Hepatocyte (in vitro differentiated cells): ENCODE measurements around the gene ABCC6. TPM values are rescaled to one million over a fixed set of nuclear protein-coding genes. Genes with fewer than 3 reads are reported as not detected.

ENCODE experiments used
- DNase-seq: peaks from one replicate; pipeline ENCODE4 v3.0.0-alpha.2; 2016; ENCODE audit warnings: low spot score
- H2AFZ ChIP-seq: fragments of 200-600 bp; sonication (generic); 2 replicates; pipeline ENCODE4 v1.6.0; 2016; ENCODE audit warnings: antibody characterized with exemption, mild to moderate bottlenecking
- H3K27ac ChIP-seq: fragments of 200-600 bp; sonication (generic); 2 replicates; pipeline ENCODE4 v1.5.1; 2016; ENCODE audit warnings: mild to moderate bottlenecking
- H3K27me3 ChIP-seq: fragments of 200-600 bp; sonication (generic); 2 replicates; pipeline ENCODE4 v1.6.1; 2016
- H3K36me3 ChIP-seq: fragments of 200-600 bp; sonication (generic); replicated peaks from 2 replicates; pipeline ENCODE4 v1.5.1; 2016; ENCODE audit warnings: low read depth; ENCODE audit not compliant: insufficient read depth
- H3K4me1 ChIP-seq: fragments of 200-600 bp; sonication (generic); 2 replicates; pipeline ENCODE4 v1.5.1; 2016; ENCODE audit warnings: mild to moderate bottlenecking, moderate library complexity; ENCODE audit not compliant: insufficient read depth
- H3K4me2 ChIP-seq: fragments of 200-600 bp; sonication (generic); 2 replicates; pipeline ENCODE4 v1.6.0; 2016
- H3K4me3 ChIP-seq: fragments of 200-600 bp; sonication (generic); 2 replicates; pipeline ENCODE4 v1.5.1; 2016; ENCODE audit warnings: mild to moderate bottlenecking
- H3K79me2 ChIP-seq: fragments of 200-600 bp; sonication (generic); 2 replicates; pipeline ENCODE4 v1.6.0; 2017; ENCODE audit warnings: mild to moderate bottlenecking
- H3K9me2 ChIP-seq: fragments of 200-600 bp; sonication (generic); replicated peaks from 2 replicates; pipeline ENCODE4 v1.6.0; 2017; ENCODE audit warnings: mild to moderate bottlenecking; ENCODE audit not compliant: insufficient read depth
- H3K9me3 ChIP-seq: fragments of 200-600 bp; sonication (generic); 2 replicates; pipeline ENCODE4 v1.5.1; 2016; ENCODE audit warnings: low read depth, mild to moderate bottlenecking
- H4K20me1 ChIP-seq: fragments of 200-600 bp; sonication (generic); 2 replicates; pipeline ENCODE4 v1.6.0; 2016; ENCODE audit warnings: mild to moderate bottlenecking; ENCODE audit not compliant: insufficient read depth, poor library complexity, severe bottlenecking
- CTCF ChIP-seq: fragments of 200-600 bp; sonication (generic); IDR thresholded peaks from 2 replicates; pipeline ENCODE4 v1.5.1; 2016; ENCODE audit warnings: antibody characterized with exemption, mild to moderate bottlenecking; ENCODE audit not compliant: poor library complexity
- EZH2 ChIP-seq: fragments of 200-600 bp; sonication (generic); IDR thresholded peaks from 2 replicates; pipeline ENCODE4 v1.6.1; 2016; ENCODE audit warnings: antibody characterized with exemption, mild to moderate bottlenecking, borderline replicate concordance
- EZH2phosphoT487 ChIP-seq: fragments of 200-600 bp; sonication (generic); IDR thresholded peaks from one replicate; pipeline ENCODE4 v1.6.1; 2018; ENCODE audit warnings: antibody characterized with exemption, mild to moderate bottlenecking, low read depth, moderate library complexity; ENCODE audit not compliant: unreplicated experiment, severe bottlenecking
- WGBS: methylation state at CpG from one replicate; pipeline ENCODE4 v1.1.6; 2016; ENCODE audit warnings: low lambda C conversion rate; ENCODE audit errors: missing lambda C conversion rate; 5-methylcytosine and 5-hydroxymethylcytosine counted together
- polyA plus RNA-seq: library from polyadenylated mRNA; unstranded; fragments of >200 nt; fragmentation: Nextera tagmentation; extraction: Ambion mirVana; gene quantifications from 2 replicates; pipeline ENCODE4 v1.2.1, GENCODE V29; 2016
- total RNA-seq: library from RNA; depleted of rRNA; stranded (reverse); fragments of >200 nt; gene quantifications from 2 replicates; pipeline ENCODE4 v1.2.3, GENCODE V29; 2014

ABCC6 gene
- total and polyA plus RNA-seq, 2 experiments from 2014 or later, result 41.2 to 46.8 TPM

GRCh38 chr16:16131659-16132058 lies 91.6 kb downstream of the ABCC6 start:
- no peaks in the 10 kb centered on the region for H3K9me2 ChIP-seq
- H3K27ac ChIP-seq, result no peak overlapping the region
- H3K4me3 ChIP-seq, result no peak overlapping the region
- H3K27me3 ChIP-seq, result no peaks in the 10 kb centered on the region
- no peaks in the 10 kb centered on the region for H3K9me3 ChIP-seq
- no peak overlapping the region for H3K4me2 ChIP-seq
- H2AFZ ChIP-seq, result no peak overlapping the region
- no peak for DNase-seq
- H3K36me3 ChIP-seq, result no peaks in the 10 kb centered on the region
- WGBS, result 94% methylated on average over 15 of the region's 15 CpGs
- no peak for TF ChIP-seq EZH2
- TF ChIP-seq CTCF, result no peak
- TF ChIP-seq EZH2phosphoT487, result no peak
- no peaks in the 10 kb centered on the region for H3K79me2 ChIP-seq
- no peaks in the 10 kb centered on the region for H3K4me1 ChIP-seq
- H4K20me1 ChIP-seq, result no peaks in the 10 kb centered on the region

GRCh38 chr16:16131204-16131603 lies 92.1 kb downstream of the ABCC6 start:
- Histone ChIP-seq H3K4me2 (no peak overlapping the region), H3K27ac (no peak overlapping the region), H2AFZ (no peak overlapping the region), H3K9me2 (no peaks in the 10 kb centered on the region), H3K27me3 (no peaks in the 10 kb centered on the region), H4K20me1 (no peaks in the 10 kb centered on the region), H3K36me3 (no peaks in the 10 kb centered on the region), H3K9me3 (no peaks in the 10 kb centered on the region), H3K4me1 (no peaks in the 10 kb centered on the region), H3K4me3 (no peak overlapping the region), H3K79me2 (no peaks in the 10 kb centered on the region)
- WGBS, result 95% methylated on average over 3 of the region's 3 CpGs
- no peak for TF ChIP-seq EZH2
- TF ChIP-seq CTCF, result no peak
- TF ChIP-seq EZH2phosphoT487, result no peak
- no peak for DNase-seq

- Histone ChIP-seq H3K9me3 (no peaks in the 10 kb centered on the region), H2AFZ (no peak overlapping the region)
Observed at GRCh38 chr16:16127469-16128116, 95.7 kb downstream of the ABCC6 start.

More at GRCh38 chr16:16127469-16128116, 95.7 kb downstream of the ABCC6 start:
- Histone ChIP-seq H3K79me2 (no peaks in the 10 kb centered on the region), H3K27ac (no peak overlapping the region), H3K36me3 (no peaks in the 10 kb centered on the region), H3K4me3 (no peak overlapping the region), H3K4me1 (no peaks in the 10 kb centered on the region), H3K9me2 (no peaks in the 10 kb centered on the region), H3K27me3 (no peaks in the 10 kb centered on the region), H3K4me2 (no peak overlapping the region), H4K20me1 (no peaks in the 10 kb centered on the region)
- peak; percentile 81 for DNase-seq
- 41% methylated on average over 11 of the region's 11 CpGs for WGBS
- TF ChIP-seq CTCF, result peak; percentile 85
- TF ChIP-seq EZH2phosphoT487, result no peak
- no peak for TF ChIP-seq EZH2
